ENCODE data around the gene RAVER1. TPM values are rescaled to one million over a fixed set of nuclear protein-coding genes. Genes with fewer than 3 reads are reported as not detected.
A peak's percentile ranks its signal among the peaks of the same experiment; 100 is the strongest.
"Not testable (repeated sequence)": the region's sequence is repeated elsewhere in the genome, so short reads cannot be mapped to it uniquely, and the experiment has no call there.

RAVER1 gene
- total RNA-seq, 2 donors from 2014 or later, result 14.0 to 19.3 TPM

- intact Hi-C loops (cut with DNase I), result no loop called here
- DNase-seq, result peak; percentile 85
Observed at GRCh38 chr19:10352764-10353671, 19.7 kb upstream of the RAVER1 start.

DNA sequence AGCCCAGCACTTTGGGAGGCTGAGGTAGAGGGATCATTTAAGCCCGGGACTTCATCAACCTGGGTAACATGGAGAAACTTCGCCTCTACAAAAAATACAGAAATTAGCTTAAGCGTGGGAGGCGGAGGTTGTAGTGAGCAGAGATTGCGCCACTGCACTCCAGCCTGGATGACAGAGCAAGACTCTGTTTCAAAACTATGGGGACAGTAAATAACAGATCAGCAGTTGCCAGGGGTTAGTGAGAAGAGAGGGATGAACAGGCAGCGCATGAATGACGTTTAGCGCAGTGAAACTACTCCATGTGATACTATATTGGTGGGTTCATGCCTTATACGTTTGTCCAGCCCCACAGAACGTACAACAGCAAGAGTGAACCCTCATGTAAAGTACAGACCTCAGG lies 13.2 kb upstream of the RAVER1 start:
- DNase-seq (no peak), ATAC-seq (peak; percentile 59 to 71)
- intact Hi-C loops (cut with DNase I), result no loop called here

More at GRCh38 chr19:10352764-10353671, 19.7 kb upstream of the RAVER1 start:
- peak; percentile 84 to 89 for ATAC-seq

DNA sequence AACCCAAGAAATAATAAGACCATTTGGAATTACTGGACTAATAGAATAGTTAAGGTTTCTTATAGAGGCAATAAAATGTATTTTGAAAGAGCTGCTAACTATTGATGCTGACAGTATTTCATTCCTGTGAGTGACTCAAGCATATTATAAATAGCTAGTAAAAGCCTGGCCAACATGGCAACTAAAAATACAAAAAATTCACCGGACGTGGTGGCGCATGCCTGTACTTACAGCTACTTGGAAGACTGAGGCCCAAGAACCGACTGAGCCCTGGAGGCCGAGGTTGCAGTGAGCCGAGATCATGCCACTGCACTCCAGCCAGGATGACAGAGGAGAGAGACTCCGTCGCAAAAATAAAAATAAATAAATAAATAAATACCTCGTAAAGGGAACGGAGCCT lies 11.5 kb upstream of the RAVER1 start:
- DNase-seq (no peak), ATAC-seq (no peak)
- intact Hi-C loops (cut with DNase I), result no loop called here

GRCh38 chr19:10343495-10343894 lies 10.2 kb upstream of the RAVER1 start:
- intact Hi-C loops (cut with DNase I), result no loop called here
- no peak for ATAC-seq
- DNase-seq, result no peak

GRCh38 chr19:10339977-10340376 lies 6.6 kb upstream of the RAVER1 start:
- intact Hi-C loops (cut with DNase I), result loop anchor here in 1 of 2 donors (5.0 kb wide), 1 partner anchor 37 kb away; no protein-coding TSS in a partner anchor
- ATAC-seq, result no peak
- DNase-seq, result no peak

- DNase-seq (no peak), ATAC-seq (no peak)
- intact Hi-C loops (cut with DNase I), result loop anchor here in 1 of 2 donors (5.0 kb wide), 1 partner anchor 38 kb away; no protein-coding TSS in a partner anchor
Observed at GRCh38 chr19:10339380-10339960, 6.1 kb upstream of the RAVER1 start, which contains the start of gene ICAM3. TSS of gene ICAM3 (minus strand) at chr19:10339624. CDS start at chr19:10339614, 10 bp downstream.

- ATAC-seq (no peak), DNase-seq (no peak)
- intact Hi-C loops (cut with DNase I), result loop anchor here in 1 of 2 donors (5.0 kb wide), 1 partner anchor 38 kb away; no protein-coding TSS in a partner anchor
Observed at GRCh38 chr19:10338940-10339339, 5.6 kb upstream of the RAVER1 start.

GRCh38 chr19:10336725-10337124 lies 3.4 kb upstream of the RAVER1 start:
- DNase-seq, ATAC-seq: not testable (repeated sequence)
- intact Hi-C loops (cut with DNase I), result loop anchor here in 1 of 2 donors (5.0 kb wide), 1 partner anchor 41 kb away; no protein-coding TSS in a partner anchor

DNA sequence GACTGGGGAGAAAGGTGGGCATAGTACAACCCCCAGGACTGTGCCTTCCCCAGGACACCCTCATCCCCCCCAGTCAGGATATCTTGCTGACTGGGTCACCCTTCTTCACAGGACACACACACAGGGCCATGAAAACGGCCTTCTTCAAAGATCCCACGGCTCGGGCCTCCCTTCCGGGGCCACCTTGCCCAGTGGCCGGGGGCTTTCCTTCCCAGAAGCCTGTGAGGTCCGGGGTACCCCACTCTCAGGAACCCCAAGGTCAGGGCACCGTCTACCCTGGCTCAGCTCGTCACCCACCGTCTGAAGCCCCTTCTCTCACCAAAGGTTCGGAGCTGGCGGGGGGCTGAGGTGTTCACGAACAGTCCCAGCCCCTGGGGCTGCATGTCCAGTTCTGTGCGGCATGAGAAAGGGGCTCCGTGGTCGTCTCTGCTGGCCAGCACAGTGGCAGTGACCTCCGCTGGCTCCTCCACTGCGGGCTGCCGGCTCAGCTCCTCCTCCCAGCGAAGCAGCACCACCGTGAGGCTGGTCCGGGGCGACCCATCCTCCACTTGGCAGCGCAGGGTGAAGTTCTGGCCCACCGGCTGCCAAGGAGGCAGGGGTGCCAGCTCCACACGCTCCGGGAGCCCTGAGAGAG lies 2.1 kb upstream of the RAVER1 start:
- no peak for DNase-seq

GRCh38 chr19:10334588-10335351 lies 1.4 kb upstream of the RAVER1 start:
- peak; percentile 97 for DNase-seq
- intact Hi-C loops (cut with DNase I), result loop anchor here in 1 of 2 donors (5.0 kb wide), 2 partner anchors 43 to 62 kb away; partner anchors contain the start of gene ICAM1
- peak; percentile 85 to 89 for ATAC-seq

More for the DNA sequence above, 2.1 kb upstream of the RAVER1 start:
- no peak for ATAC-seq
- intact Hi-C loops (cut with DNase I), result loop anchor here in 1 of 2 donors (5.0 kb wide), 1 partner anchor 42 kb away; no protein-coding TSS in a partner anchor

- ATAC-seq, result peak in 1 of 2 donors; percentile 0
- no peak for DNase-seq
- intact Hi-C loops (cut with DNase I), result loop anchor here in 1 of 2 donors (5.0 kb wide), 1 partner anchor 62 kb away; the partner anchor contains the start of gene ICAM1
Observed at GRCh38 chr19:10333758-10334587, 644 bp upstream of the RAVER1 start.

GRCh38 chr19:10332158-10332964 lies 968 bp downstream of the RAVER1 start:
- intact Hi-C loops (cut with DNase I), result loop anchor here in 1 of 2 donors (5.0 kb wide), 1 partner anchor 60 kb away; the partner anchor contains the start of gene ICAM1
- DNase-seq (no peak), ATAC-seq (no peak)

GRCh38 chr19:10329555-10329954 lies 3.8 kb downstream of the RAVER1 start:
- intact Hi-C loops (cut with DNase I), result no loop called here
- DNase-seq, result no peak

DNA sequence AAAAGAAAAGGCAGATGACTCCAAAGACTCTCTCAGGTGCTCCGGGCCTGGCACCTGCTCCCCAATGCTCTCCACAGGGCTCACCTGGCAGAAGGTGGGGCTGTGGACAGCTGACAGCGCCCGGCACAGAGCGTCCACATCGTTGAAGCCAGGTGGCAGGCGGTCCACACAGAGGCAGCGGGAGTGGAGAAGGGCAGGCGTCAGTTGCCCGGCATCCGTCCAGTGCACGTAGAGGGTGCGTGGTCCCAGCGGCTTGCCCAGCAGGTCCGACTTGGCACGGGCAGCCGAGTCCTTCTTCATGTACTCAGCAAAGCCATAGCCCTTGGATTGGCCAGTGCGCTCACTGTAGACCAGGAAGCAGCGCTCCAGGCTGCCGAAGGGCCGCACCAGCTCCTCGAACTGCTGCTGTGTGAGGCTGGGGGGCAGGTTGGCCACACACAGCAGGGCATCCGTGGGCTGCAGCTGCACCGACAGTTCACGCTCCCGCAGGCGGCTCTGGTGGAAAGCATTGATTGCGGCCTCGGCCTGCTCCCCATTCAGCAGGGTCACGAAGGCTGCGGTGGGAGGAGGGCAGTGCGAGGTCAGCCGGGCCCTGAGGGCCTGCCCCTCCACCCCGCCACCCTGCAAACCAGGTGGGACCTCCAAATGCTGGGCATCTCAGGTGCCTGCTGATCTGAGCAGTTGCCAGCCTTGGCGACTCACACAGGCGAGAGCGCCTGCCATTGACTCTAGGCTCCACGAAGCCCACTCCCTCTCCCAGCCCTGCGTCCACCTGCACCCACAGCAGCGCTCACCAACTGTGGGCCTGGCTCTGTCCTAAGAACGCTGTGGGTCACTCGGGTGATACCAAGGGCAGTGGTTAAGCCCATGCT lies 4.5 kb downstream of the RAVER1 start:
- ATAC-seq (no peak), DNase-seq (no peak)
- intact Hi-C loops (cut with DNase I), result no loop called here

More at GRCh38 chr19:10329555-10329954, 3.8 kb downstream of the RAVER1 start:
- ATAC-seq, result no peak

DNA sequence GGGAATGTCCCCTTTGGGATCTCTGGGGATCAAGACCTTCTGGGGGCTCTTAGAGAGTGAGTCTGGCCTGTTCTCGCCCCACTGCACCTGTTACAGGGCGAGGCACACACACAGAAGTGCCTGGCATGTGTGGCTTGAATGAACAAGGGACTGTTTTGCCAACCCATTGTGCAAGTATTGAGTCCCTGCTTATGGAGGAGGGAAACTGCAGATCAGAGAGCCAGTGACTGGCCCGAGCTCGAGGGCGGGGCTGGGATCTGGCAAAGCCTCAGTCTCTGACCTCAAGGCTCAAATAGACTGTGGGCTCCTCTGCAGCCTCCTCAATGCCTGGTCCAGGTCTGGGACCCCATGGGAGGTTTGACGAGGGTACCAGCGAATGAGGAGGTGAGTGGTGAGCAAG lies 5.5 kb downstream of the RAVER1 start:
- DNase-seq (no peak), ATAC-seq (peak in 1 of 2 donors; percentile 54)
- intact Hi-C loops (cut with DNase I), result no loop called here

GRCh38 chr19:10325732-10326131 lies 7.6 kb downstream of the RAVER1 start:
- ATAC-seq, result no peak
- no peak for DNase-seq
- intact Hi-C loops (cut with DNase I), result no loop called here
